Measurements from ENCODE around the gene ADGRL3.
"Not testable (repeated sequence)": the region's sequence is repeated elsewhere in the genome, so short reads cannot be mapped to it uniquely, and the experiment has no call there.

Gene ADGRL3

DNA sequence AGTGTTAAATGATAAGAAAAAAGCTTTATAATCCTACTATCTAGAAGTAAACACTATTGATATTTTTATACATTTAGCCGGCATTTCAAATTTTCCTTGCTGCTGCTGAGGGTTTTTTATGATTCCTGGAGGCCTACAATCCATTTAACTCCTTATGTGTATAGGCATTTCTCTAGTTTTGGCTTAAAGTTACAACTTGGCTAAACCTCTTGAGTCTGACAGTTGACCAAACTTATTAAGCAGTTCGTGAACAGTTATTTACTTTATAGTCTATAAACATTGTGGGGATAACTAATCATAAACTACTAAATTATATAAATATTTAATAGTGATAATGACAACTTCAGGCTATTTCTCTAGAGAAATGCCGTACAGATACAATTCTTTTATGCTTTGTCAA, 141.9 kb downstream of the ADGRL3 start:
- DNase-seq = no peak

DNA sequence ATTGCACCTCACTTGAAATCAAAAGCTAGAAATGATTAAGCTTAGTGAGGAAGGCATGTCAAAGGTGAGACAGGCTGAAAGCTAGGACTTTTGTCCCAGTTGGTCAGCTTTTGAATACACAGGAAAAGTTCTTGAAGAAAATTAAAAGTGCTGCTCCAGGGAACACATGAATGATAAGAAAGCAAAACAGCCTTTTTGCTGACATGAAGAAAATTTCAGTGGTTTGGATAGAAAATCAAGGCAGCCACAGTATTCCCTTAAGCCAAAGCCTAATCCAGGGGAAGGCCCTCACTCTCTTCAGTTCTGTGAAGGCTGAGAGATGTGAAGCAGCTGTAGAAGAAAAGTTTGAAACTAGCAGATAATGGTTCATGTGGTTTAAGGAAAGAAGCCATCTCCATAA, 150.8 kb downstream of the ADGRL3 start:
- no peak for DNase-seq

DNA sequence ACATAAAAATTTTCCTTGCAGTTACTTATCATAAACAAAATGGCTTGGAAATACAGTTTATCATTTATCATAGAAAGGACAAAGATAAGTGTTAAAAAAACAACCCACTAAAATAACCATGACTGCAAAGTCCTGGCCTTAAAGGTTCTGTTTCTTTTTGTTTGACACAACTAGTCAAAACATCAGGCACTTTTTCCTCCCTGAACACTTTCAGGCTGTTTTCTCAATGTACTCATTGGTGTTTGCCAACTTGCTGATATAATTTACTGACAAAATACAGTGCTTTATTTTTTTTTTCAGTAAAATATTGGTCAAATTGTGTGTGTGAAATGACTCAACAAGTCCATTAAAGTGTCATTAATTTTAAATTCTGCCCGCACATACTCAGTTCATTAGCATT, 156.6 kb downstream of the ADGRL3 start:
- DNase-seq = no peak

DNA sequence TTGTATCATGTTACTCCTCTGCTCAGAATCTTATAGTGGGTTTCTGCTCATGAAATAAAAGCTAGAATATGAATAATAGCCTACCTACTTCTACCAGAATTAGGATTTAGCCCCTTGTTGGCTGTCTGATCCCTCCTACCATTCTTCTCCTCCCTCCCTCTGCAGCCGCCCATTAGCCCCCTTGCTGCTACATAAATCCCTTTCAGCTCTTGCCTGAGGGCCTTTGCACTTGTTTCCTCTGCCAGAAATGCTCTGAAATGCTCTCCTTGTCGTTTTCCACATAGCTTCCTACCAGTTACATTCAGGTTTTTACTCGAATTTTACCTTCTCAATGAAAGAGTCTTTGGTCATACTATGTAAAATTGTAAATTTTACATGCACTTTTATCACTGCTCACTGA, 159.2 kb downstream of the ADGRL3 start:
- no peak for DNase-seq

DNA sequence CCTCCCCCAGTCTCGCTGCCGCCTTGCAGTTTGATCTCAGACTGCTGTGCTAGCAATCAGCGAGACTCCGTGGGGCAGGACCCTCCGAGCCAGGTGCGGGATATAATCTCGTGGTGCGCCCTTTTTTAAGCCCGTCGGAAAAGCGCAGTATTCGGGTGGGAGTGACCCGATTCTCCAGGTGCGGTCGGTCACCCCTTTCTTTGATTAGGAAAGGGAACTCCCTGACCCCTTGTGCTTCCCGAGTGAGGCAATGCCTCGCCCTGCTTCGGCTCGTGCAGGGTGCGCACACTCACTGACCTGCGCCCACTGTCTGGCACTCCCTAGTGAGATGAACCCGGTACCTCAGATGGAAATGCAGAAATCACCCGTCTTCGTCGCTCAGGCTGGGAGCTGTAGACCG, 172.7 kb downstream of the ADGRL3 start:
- DNase-seq = not testable (repeated sequence)

DNA sequence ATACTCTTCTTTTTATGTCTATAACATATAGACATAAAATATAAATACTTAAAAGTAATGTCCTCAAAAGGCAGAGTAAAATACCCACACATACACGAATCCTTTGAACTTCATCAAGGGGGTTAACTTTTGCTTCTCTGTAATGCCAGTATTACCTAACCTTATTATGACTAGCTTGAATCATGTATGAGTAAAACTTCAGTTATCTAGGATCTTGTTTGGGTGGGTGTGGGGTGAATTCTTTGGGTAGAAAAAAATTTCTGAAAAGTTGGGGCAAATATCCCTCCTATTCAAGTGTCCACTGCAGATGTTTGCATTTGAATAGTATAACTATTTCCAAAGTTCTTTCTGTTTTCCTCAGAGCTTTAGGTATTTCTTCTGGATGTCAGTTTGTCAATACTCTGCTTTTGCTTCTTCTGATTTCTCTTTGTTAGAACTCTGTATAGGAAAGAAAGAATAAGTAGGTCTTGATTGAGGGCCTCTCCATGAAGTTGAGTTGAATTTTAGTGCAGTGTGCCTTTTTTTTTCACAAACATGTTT, 173.8 kb downstream of the ADGRL3 start:
- no peak for DNase-seq

DNA sequence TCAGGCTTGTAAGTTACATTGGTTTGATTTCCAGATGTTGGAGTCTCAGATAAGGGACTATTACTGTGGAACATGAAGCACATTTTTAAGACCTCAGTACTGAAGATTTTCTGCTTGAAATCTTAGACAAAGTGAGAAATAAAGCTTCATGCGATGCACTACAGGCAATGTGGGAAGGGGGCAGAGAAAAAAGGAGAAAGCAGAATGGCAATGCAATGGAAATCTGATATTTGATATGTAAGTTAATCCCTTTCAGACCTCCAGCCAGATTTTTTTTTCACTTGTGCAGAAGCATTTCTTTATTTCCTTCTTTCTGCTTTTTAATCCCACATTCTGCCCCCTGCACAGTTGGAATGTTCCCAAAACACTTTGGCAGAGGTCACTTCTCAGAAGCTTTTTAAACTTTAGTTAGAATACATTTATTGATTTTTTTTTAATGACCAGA, 174.3 kb downstream of the ADGRL3 start:
- DNase-seq = peak in 2 of 58 donors; percentile 2 to 37

DNA sequence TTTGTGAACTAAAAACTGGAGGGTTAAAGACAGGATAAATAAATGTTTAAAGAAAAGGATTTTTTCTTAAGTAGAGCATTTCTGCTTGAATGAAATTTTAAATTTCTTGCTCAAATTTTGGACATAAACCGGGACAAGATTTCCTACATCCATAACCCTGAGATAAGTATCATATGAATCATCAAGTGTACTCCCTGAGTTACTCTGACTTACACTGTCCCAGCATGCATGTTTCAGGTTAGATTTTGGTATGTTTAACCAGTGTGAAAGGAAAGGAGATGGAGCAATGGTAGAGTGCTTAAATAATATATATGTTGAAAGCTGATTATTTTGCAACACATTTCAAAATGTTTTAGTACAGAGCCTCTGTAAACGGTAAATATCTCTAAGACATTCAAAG, 175.2 kb downstream of the ADGRL3 start:
- DNase-seq = no peak

DNA sequence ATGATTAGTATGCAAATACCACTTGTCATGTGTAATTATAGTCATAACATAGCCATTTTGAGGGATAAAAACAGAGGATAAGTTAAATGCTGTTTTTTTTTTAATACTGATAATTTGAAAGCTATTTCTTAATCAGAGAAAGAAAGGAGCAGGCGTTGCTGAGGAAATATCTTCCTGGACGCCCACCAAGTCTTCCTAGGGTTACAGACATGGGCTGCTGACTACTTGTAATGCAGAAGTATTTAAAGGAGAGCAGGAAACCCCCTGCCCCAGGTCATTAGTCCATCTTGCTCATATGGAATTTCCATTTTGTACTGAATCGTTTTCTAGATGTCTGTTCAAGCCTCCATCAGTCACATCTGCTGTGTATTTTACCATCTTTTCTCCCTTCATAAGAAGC, 176.2 kb downstream of the ADGRL3 start:
- DNase-seq = no peak

DNA sequence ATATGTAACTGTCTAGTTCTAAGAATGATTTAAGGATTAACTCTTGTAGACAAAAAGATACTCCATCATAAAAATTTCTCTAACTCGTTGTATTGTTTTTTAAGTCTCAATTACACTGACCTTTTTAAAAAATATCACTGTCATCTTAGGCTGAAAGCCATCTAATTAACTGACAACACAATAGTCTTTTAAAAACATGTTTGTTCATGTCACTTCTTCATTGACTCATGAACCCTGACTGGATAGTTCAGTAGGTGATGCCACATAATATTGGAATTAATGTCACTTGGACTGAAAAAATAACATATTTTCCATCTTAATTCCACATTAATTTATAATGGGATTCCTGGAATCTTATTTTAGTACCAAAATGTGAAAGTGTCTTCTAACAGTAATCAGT, 179.3 kb downstream of the ADGRL3 start:
- DNase-seq = no peak

DNA sequence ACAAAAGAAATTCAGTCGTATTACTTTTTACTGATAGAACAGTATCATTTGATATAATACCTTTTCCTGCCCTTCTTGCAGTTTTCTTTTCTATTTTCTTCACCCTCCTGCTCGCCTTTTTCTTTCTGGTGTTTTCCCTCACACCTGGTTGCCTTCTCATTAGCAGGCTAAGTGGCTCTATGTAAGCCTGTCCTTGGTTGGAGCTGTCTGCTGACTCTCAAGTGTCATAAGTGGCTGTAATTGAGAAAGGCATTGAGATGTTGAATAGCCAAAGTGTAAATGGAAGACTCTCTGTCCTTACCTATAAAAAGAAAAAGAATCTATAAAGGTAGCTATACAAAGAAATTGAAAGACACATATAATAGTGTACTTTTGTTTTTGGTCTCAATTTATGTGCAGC, 180.7 kb downstream of the ADGRL3 start:
- no peak for DNase-seq

DNA sequence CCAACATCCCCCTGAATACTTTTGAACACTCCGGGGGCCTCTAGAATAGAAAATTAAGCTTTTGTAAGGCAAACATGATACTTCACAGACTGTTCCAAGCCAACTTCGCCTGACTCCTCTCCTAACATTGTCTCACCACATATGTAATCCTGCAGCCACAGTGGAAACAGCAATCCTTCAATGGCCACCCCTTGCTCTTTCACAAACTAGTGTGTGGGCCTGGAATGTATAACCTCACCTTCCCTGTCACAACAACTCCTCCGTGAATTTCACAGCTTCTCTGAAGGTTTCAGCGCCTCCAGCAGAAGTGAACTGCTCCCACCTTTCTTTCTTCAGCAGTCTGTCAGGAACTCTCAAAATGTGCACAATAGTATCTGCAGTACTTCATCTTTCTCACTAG, 185.1 kb downstream of the ADGRL3 start:
- DNase-seq = peak in 1 of 58 donors; percentile 6

DNA sequence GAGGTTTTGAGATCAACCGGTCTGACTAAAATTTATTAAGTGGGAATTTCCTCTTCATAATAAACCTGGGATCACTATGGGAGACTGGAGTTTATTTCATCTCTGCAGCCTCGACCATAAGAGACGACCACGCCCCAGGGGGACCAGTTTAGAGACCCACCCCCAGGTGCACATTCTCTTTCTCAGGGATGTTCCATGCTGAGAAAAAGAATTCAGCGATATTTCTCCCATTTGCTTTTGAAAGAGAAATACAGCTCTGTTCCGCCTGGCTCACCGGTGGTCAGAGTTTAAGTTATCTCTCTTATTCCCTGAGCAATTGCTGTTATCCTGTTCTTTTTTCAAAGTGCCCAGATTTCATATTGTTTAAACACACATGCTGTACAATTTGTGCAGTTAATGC, 187.2 kb downstream of the ADGRL3 start:
- not testable (repeated sequence) for DNase-seq

DNA sequence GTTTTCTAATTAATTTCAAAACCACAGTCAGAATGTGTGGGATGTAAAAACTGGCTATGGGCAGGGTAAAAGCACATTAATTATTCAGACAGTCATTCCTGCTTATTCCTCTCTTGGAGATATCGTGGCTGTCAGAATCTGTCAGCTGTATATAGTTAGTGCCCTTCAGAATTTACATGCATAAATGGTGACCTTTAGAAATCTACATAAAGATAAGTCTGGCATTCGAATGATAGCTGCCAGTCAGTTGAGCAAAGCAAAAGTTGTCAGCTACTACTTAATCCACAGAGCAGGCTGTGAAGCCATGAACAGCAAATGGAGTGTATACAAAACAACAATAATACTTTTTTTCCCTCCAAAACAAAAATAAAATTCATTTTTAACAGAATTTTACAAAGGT, 189.5 kb downstream of the ADGRL3 start:
- no peak for DNase-seq

DNA sequence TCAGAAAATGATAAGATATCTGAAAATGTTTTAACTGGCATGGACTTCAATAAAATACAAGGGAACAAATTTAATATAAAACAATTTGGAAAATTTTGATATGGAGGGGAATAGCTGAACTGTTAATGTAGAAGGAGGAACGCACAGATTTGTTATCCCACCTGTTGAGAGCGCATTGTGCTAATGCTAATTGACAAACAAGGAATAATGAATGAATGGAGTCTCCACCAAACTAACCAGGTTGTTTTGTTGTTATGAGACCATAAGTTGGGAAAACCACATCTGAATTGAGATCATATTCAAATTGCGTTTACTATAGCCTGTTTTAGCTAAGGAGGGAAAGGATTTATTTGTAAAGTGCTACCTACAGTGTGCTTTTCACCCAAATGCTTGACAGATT, 195.6 kb downstream of the ADGRL3 start:
- no peak for DNase-seq

DNA sequence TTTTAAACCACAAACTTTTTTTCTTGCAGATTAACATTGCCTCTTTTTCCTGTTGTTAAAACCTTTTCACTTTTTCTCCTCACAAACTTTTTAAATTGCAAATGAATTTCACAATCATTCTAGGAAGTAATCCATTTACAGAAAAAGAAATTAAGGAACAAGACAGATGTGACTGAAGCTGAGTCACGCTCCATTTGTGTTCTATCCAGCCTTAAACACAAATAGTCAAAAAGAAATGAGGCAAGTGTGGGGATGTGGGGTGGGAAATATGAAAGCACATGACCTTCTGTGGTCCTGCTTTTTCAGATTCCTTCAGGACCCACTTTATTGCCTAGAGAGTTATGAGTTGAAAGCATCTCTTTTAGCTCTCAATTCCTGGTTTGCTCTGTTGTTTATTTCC, 197.0 kb downstream of the ADGRL3 start:
- DNase-seq = no peak

DNA sequence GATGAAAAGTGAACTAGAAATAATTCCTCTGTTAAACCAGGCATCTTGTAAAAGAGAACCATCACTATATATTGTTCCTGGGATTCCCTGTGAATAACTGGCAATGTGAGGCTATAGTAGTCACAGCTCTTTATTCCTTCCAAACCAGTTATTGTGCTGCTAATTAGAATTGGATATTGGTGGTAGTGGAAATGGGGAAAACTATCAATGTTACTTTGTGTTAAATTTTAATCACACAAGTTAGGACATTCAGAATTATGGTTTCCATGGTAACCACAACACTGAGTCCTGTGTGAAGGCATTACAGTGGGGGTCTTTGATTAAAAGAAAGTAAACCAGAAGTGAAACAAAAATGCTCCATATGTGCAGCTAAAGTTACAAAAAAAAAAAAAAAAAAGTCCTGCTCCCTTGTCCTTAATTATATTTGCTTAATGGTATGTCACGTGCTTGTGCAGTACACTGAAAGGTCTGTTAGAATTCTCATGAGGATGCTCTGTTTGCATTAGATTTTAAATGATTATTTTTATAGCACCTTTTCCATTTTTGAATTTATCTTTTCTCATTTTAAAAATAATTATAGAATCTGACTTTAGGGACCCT, 200.4 kb downstream of the ADGRL3 start:
- no peak for DNase-seq

DNA sequence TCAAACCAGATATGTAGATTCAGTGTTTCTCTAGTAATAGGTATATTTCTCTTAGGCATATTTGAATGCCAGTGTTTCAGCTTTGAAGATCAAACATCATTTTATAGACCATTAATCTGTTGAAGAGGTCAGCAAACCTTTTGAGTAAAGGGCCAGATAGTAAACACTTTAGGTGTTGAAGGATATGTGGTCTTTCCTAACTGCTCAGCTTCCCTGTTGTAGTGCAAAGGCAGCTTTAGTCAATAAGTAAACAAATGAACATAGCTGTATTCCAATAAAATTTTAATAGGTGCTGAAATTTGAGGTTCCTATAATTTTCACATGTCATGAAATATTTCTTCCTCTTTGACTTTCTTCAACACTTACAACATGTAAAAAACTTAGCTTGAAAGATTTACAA, 201.6 kb downstream of the ADGRL3 start:
- no peak for DNase-seq

DNA sequence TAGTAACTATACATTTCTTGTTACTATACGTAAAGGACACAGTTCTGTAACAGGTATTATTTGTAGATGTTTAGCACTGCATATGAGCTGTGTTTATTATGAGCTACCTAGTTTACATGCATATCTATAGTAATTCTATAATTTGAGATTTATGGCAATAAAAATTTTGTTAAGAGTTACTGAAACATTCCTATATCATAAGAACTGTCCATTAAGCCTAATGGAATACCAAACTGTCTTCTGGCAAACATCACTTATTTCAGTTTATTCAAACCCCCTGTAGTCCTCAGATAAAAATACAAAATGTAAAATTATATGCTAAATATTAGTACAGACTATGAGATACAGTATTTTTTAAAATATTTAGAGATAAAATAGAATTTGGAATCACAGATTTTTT, 205.2 kb downstream of the ADGRL3 start:
- DNase-seq = no peak

DNA sequence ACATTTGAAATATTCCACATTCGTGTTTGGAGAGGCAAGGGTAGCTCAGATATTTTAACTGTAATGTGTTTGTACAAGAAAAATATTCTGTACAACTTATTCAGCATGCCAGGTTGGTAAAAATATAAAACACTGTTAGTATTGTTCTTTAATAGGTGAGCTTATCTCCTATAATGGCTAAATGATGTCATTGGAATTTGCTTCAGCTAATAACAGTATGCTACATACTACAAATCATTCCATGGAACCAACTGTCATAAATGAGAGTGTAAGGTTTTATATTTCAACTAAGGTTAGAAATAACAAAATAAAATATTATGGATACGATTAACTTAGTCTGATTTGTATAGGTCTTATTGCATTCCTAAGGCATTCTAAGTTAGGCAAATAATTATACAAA, 206.6 kb downstream of the ADGRL3 start:
- no peak for DNase-seq

DNA sequence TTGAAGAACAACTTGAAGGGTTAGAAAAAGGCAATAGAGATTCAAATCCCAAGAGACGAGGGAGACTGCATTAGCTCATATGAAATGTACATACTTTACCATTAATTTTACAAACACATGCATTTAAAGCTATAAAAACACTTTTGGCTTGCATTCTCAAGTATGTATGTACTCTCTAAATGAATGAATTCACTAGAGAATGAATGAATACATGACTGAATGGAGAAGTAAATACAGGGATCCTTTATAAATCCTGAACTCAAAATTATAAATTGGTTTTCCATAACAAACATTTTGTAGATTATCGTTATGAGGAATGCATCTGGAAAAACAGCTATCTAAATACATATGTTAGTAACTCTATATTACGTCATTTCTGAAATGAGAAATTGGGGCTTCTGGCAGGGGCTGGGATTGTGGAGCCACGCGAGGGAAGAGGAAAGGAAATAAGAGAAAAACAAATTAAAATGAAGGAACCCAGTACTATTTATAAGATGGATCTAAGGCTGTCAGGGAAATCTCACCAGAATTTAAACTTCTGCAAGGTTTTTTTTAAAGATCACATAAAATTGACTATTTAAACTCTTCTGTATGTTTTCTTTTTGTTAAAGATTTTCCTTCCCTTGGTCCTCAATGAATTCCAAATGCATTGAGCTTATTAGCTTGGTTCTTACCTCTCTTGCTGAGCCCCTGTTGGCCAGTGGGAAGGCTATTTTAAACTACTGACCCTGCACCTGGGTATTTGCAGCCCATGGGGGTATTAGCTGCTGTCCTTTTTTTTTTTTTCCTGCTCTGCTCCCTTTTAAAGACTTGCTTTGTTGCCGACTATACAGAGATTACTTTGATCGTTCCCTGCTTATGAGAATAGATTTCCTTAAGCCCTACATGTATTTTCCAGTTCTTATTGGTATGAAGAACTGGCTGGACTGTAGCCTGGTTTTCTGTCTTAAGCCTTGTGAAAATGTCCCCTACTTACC, 207.8 kb downstream of the ADGRL3 start:
- DNase-seq = no peak

DNA sequence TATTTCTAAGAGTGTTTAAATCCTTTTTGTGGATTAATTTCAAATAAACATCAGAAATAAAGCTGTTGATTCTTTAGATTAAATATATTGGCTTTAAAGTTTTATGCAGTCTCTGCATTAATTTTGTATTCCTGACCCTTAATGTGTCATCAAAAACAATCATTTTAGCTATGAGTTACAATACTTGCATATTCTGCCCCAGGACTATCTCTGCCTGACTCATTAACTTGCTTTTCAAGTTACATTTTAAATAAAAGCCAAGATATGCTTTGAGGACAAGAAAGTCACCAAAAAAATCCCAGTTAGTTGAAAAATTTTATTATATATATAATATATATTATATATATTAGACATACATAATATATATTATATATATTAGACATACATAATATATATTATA, 208.7 kb downstream of the ADGRL3 start:
- no peak for DNase-seq

DNA sequence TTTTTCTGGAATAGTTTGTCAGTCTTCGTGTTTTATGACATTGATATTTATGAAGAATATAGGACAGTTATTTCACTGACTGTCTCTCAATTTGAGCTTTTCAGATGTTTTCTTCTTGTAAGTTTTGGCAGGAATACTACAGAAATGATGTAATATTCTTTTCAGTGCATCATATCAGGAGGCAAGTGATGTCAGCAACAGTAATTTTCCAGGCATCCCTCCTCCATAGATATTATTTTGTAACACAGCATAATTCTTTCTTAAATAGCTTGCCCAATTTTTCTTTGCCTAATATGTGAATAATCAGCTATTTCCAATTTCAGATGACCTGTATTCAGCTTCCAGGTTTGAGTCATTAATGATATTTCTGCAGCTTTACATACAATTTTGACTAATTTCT, 211.1 kb downstream of the ADGRL3 start:
- DNase-seq = no peak
